Neural cell (in vitro differentiated cells): ENCODE data around the gene CUTC. TPM values are rescaled to one million over a fixed set of nuclear protein-coding genes. Genes with fewer than 3 reads are reported as not detected.

Experiments used
- H2AFZ ChIP-seq: fragments of 200-600, 300-800 bp; sonication (generic), shearing (Covaris generic); 2 replicates; pipeline ENCODE4 v1.6.0; 2014; ENCODE audit warnings: low read depth, mild to moderate bottlenecking, antibody characterized with exemption, low read length, moderate library complexity
- H3F3A ChIP-seq: fragments of 200-600 bp; shearing (Covaris generic); 2 replicates; pipeline ENCODE4 v1.6.1; 2016; ENCODE audit warnings: mild to moderate bottlenecking, moderate library complexity, mixed read lengths, antibody characterized with exemption, low read length; ENCODE audit not compliant: insufficient read depth, poor library complexity, severe bottlenecking
- H3K27ac ChIP-seq: fragments of 200-600, 300-800 bp; sonication (generic), shearing (Covaris generic); 2 replicates; pipeline ENCODE4 v1.5.1; 2014; ENCODE audit warnings: mild to moderate bottlenecking, low read length, moderate library complexity
- H3K27me3 ChIP-seq: fragments of 300-800, 200-600 bp; sonication (generic), shearing (Covaris generic); 2 replicates; pipeline ENCODE4 v1.6.0; 2014; ENCODE audit warnings: mild to moderate bottlenecking, low read depth, low read length, moderate library complexity; ENCODE audit not compliant: insufficient read depth
- H3K36me3 ChIP-seq: fragments of 300-800, 200-600 bp; sonication (generic), shearing (Covaris generic); 2 replicates; pipeline ENCODE4 v1.5.1; 2014; ENCODE audit warnings: mild to moderate bottlenecking, antibody characterized with exemption, low read length, moderate library complexity; ENCODE audit not compliant: insufficient read depth
- H3K4me2 ChIP-seq: fragments of 300-800, 200-600 bp; sonication (generic), shearing (Covaris generic); 2 replicates; pipeline ENCODE4 v1.6.0; 2014; ENCODE audit warnings: mild to moderate bottlenecking, low read length
- H3K4me3 ChIP-seq: fragments of 300-800, 200-600 bp; sonication (generic), shearing (Covaris generic); 2 replicates; pipeline ENCODE4 v1.5.1; 2014; ENCODE audit warnings: mild to moderate bottlenecking, low read length, moderate library complexity
- H3K79me2 ChIP-seq: fragments of 200-600 bp; shearing (Covaris generic); replicated peaks from 2 replicates; pipeline ENCODE4 v1.6.0; 2014; ENCODE audit warnings: mild to moderate bottlenecking, low read length, moderate library complexity; ENCODE audit not compliant: insufficient read depth
- H3K9ac ChIP-seq: fragments of 300-800, 200-600 bp; sonication (generic), shearing (Covaris generic); 2 replicates; pipeline ENCODE4 v1.6.1; 2016; ENCODE audit warnings: mild to moderate bottlenecking, low read length, mixed read lengths
- H3K9me2 ChIP-seq: fragments of 200-600 bp; shearing (Covaris generic); 2 replicates; pipeline ENCODE4 v1.6.1; 2016; ENCODE audit warnings: mild to moderate bottlenecking, low read length, mixed read lengths; ENCODE audit not compliant: insufficient read depth
- H3K9me3 ChIP-seq: fragments of 200-600, 300-800 bp; sonication (generic), shearing (Covaris generic); 2 replicates; pipeline ENCODE4 v1.6.1; 2016; ENCODE audit warnings: mild to moderate bottlenecking, mixed run types, low read length, moderate library complexity, mixed read lengths
- H4K20me1 ChIP-seq: fragments of 200-600 bp; shearing (Covaris generic); 2 replicates; pipeline ENCODE4 v1.6.1; 2016; ENCODE audit warnings: mild to moderate bottlenecking, mixed run types; ENCODE audit not compliant: insufficient read depth
- EZH2 ChIP-seq: fragments of 200-600, 300-800 bp; shearing (Covaris generic), sonication (generic); IDR thresholded peaks from 2 replicates; pipeline ENCODE4 v1.6.1; 2014; ENCODE audit warnings: antibody characterized with exemption, low read length, borderline replicate concordance, mild to moderate bottlenecking; ENCODE audit not compliant: insufficient read depth, poor library complexity, severe bottlenecking
- MXI1 ChIP-seq: fragments of 450-650 bp; conservative IDR thresholded peaks from 2 replicates; pipeline ENCODE4 v1.6.1; 2014; ENCODE audit warnings: antibody characterized with exemption, mild to moderate bottlenecking; ENCODE audit not compliant: poor library complexity, severe bottlenecking
- POLR2AphosphoS5 ChIP-seq: IDR thresholded peaks from 2 replicates; pipeline ENCODE4 v1.6.1; 2012
- RAD21 ChIP-seq: fragments of 450-650 bp; conservative IDR thresholded peaks from 2 replicates; pipeline ENCODE4 v1.6.1; 2014; ENCODE audit warnings: antibody characterized with exemption, mild to moderate bottlenecking, moderate library complexity
- SMC3 ChIP-seq: fragments of 450-650 bp; conservative IDR thresholded peaks from 2 replicates; pipeline ENCODE4 v1.6.1; 2014; ENCODE audit warnings: antibody characterized with exemption, mild to moderate bottlenecking, moderate library complexity; ENCODE audit not compliant: poor library complexity
- TAF1 ChIP-seq: IDR thresholded peaks from 2 replicates; pipeline ENCODE4 v1.6.1; 2012; ENCODE audit warnings: low read depth
- polyA plus RNA-seq: library from polyadenylated mRNA; depleted of rRNA; stranded (reverse); fragments of >200 nt; gene quantifications from 2 replicates; pipeline ENCODE4 v1.2.3, GENCODE V29; 2014
- TF ChIP-seq, protein P1 (sequence below): IDR thresholded peaks from 2 replicates; pipeline ENCODE4 v1.6.1; 2012; ENCODE audit warnings: borderline replicate concordance
- TF ChIP-seq, protein P2 (sequence below): fragments of 450-650 bp; IDR thresholded peaks from 2 replicates; pipeline ENCODE4 v1.5.1; 2014; ENCODE audit warnings: antibody characterized with exemption, mild to moderate bottlenecking, moderate library complexity; ENCODE audit not compliant: poor library complexity, severe bottlenecking

Gene CUTC
- polyA plus RNA-seq, 1 donor from 2014 or later, result 26.2 TPM

DNA sequence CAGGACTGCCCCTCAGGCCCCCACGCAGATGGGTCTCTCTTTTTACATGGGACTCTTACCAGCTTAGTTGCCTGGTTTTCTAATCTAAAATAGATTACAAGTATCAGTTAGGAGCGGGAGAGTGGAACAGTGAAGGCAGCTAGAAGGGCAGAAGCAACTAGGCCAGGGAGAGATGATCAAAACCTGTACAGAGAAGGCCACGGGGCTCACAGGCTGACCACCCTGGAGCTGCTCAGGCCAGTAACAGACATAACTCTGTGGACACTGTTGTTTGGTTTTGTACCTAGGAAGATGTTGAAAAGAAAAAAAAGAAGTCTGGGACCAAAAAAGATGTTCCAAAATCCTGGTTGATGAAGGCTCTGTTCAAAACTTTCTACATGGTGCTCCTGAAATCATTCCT is 66.9 kb downstream of the CUTC start:
- Histone ChIP-seq H3F3A (no peaks in the 10 kb centered on the region), H3K79me2 (no peaks in the 10 kb centered on the region), H3K9me3 (no peaks in the 10 kb centered on the region), H3K4me2 (no peak overlapping the region), H3K27me3 (no peaks in the 10 kb centered on the region), H2AFZ (no peak overlapping the region), H3K36me3 (no peaks in the 10 kb centered on the region), H3K4me3 (no peak overlapping the region), H3K9me2 (no peaks in the 10 kb centered on the region), H4K20me1 (no peaks in the 10 kb centered on the region), H3K9ac (no peak overlapping the region), H3K27ac (no peak overlapping the region)
- no peak for TF ChIP-seq TAF1
- TF ChIP-seq, protein P1, sequence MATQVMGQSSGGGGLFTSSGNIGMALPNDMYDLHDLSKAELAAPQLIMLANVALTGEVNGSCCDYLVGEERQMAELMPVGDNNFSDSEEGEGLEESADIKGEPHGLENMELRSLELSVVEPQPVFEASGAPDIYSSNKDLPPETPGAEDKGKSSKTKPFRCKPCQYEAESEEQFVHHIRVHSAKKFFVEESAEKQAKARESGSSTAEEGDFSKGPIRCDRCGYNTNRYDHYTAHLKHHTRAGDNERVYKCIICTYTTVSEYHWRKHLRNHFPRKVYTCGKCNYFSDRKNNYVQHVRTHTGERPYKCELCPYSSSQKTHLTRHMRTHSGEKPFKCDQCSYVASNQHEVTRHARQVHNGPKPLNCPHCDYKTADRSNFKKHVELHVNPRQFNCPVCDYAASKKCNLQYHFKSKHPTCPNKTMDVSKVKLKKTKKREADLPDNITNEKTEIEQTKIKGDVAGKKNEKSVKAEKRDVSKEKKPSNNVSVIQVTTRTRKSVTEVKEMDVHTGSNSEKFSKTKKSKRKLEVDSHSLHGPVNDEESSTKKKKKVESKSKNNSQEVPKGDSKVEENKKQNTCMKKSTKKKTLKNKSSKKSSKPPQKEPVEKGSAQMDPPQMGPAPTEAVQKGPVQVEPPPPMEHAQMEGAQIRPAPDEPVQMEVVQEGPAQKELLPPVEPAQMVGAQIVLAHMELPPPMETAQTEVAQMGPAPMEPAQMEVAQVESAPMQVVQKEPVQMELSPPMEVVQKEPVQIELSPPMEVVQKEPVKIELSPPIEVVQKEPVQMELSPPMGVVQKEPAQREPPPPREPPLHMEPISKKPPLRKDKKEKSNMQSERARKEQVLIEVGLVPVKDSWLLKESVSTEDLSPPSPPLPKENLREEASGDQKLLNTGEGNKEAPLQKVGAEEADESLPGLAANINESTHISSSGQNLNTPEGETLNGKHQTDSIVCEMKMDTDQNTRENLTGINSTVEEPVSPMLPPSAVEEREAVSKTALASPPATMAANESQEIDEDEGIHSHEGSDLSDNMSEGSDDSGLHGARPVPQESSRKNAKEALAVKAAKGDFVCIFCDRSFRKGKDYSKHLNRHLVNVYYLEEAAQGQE, result no peak
- TF ChIP-seq POLR2AphosphoS5, result no peak

DNA sequence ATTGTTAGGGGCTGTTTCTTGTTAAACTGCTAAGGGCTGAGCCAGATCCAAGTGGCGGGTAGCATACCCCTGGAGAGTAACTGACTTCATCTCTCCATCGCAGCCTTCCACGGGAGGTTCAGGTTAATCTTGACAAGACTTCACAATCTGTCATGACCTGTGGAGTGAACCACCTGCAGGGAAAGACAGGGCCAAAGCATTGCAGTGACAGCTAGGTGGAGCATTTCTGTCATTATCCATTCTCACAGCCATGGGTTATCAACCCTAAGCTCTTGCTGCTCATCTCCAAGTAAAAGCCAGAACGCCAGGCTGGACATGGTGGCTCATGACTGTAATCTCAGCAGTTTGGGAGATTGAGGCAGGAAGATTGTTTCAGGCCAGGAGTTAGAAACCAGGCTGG is 67.6 kb downstream of the CUTC start:
- Histone ChIP-seq H3K9ac (no peak overlapping the region), H3K36me3 (no peaks in the 10 kb centered on the region), H3K9me3 (no peaks in the 10 kb centered on the region), H3F3A (no peaks in the 10 kb centered on the region), H3K79me2 (no peaks in the 10 kb centered on the region), H3K27ac (no peak overlapping the region), H3K4me2 (no peak overlapping the region), H3K4me3 (no peak overlapping the region), H3K9me2 (no peaks in the 10 kb centered on the region), H2AFZ (no peak overlapping the region), H4K20me1 (no peaks in the 10 kb centered on the region), H3K27me3 (no peaks in the 10 kb centered on the region)
- TF ChIP-seq POLR2AphosphoS5 (no peak), EZH2 (no peak), RAD21 (no peak), TAF1 (no peak), SMC3 (no peak), MXI1 (no peak)
- TF ChIP-seq, protein P1, result no peak
- TF ChIP-seq, protein P2, sequence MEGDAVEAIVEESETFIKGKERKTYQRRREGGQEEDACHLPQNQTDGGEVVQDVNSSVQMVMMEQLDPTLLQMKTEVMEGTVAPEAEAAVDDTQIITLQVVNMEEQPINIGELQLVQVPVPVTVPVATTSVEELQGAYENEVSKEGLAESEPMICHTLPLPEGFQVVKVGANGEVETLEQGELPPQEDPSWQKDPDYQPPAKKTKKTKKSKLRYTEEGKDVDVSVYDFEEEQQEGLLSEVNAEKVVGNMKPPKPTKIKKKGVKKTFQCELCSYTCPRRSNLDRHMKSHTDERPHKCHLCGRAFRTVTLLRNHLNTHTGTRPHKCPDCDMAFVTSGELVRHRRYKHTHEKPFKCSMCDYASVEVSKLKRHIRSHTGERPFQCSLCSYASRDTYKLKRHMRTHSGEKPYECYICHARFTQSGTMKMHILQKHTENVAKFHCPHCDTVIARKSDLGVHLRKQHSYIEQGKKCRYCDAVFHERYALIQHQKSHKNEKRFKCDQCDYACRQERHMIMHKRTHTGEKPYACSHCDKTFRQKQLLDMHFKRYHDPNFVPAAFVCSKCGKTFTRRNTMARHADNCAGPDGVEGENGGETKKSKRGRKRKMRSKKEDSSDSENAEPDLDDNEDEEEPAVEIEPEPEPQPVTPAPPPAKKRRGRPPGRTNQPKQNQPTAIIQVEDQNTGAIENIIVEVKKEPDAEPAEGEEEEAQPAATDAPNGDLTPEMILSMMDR, result no peak
